AG08395 (cell line): ENCODE data around the gene PANX3.

Source experiments
- DNase-seq: peaks from one replicate; pipeline ENCODE4 v3.0.0; 2012; ENCODE audit warnings: mixed read lengths, low spot score

The PANX3 gene

DNA sequence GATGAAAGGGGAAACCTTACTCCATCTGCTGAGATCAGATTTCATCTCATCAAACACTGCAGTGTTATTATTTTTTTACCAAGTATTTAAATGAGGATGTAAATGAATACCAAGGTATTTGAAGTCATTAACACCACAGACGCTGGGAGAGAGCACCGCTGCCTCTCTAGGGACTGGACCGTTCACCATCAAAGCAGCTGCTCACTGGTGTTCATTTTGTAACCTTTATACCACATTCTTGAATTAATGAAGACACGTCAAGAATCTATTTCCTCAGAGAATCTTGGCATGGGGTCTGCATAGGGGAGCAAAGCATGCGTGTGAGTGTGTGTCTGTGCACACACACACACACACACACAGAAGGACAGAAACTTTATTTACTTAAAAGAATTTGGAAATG lies 46.7 kb downstream of the PANX3 start:
- no peak for DNase-seq

DNA sequence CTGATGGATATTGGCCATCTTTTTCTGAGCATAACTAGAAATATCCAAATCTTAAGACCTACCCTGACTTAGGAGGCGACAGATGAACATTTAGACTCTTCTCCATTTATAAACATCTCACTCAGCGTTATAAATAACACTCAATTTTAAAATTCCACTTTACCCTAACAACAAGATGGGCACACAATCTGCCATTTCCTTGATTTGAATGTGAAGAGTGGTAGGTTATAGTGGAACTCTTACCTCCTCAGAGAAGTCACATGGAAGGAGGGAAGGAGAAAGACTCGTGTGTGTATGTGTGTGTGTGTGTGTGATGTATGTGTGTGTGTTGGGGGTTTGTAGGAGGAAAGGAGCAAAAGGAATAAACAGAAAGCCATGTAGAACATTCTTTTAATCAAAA lies 47.3 kb downstream of the PANX3 start:
- DNase-seq, result no peak

DNA sequence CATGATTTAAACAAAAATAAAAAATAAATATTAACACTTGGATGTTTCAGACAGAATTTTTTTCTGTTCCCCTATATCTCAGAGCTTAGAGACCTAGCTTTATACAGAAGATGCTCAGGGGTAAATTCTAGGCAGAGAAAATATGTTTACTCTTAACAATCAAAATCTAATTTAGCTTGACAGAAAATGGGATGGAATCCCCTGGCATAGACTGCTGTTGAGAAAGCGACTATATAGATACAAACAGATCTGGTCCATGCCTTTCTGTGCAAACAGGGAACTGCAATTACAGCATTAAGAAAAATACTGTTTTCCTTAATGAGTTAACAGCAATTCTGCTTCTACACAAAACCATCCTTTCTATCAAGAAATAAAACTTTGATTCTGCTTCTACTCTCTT lies 47.8 kb downstream of the PANX3 start:
- DNase-seq, result no peak

GRCh38 chr11:124661553-124661952 lies 50.3 kb downstream of the PANX3 start:
- no peak for DNase-seq

GRCh38 chr11:124662106-124662505 lies 50.9 kb downstream of the PANX3 start:
- no peak for DNase-seq

- DNase-seq, result no peak
Observed at GRCh38 chr11:124663861-124664260, 52.6 kb downstream of the PANX3 start.

DNA sequence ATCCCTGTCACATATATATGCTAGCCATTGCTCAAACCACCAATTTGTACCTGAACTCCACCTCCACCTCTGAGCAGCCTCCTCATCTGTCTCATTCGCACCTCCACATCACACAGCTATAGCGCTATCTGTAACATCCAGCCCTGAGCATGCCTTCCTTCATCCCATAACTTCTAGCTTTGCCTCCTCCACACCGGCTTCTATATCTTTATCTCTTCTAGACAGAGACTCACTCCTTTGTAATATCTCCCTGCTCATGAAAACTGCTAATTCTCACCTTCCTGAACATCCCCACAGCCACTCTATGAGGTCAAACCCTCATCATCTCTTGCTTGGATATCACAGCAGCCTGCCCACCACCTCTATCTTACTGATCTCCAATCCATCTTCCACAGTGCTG lies 56.4 kb downstream of the PANX3 start:
- no peak for DNase-seq

DNA sequence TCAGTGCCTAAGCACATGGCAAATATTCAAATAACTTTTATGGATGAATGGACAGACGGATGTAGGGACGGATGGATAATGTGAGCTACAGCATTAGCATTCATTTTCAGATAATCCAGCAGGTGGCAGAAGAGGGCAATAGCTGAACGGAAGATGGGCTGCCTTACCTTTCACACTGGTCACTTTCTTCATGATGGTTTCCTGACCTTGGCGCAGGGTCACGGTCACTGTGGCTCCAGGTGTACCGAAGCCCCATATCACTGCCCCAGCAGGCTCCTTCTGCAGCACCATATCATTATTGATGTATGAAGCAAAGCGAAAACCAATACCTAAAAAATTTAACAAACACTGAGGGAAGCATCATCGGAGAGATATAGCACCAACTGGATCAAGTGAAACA lies 58.0 kb downstream of the PANX3 start:
- peak; percentile 76 for DNase-seq
